Activated B cell treated with CpG ODN at 0.5 μM for 24 hours (primary cell): ENCODE measurements around the gene APBA1. TPM values are rescaled to one million over a fixed set of nuclear protein-coding genes. Genes with fewer than 3 reads are reported as not detected.

Source experiments
- ATAC-seq: fragments of 200-7000 bp; cut with Tn5 transposase; one replicate; pipeline ENCODE4 v1.10.0; 2021; ENCODE audit warnings: low read depth, mild to moderate bottlenecking, moderate library complexity
- CTCF ChIA-PET: fragments of 350-600 bp; sonication (Branson Sonifier 250); formaldehyde crosslinking; loops from one replicate; lab custom pipeline; 2021; ENCODE audit warnings: antibody characterized with exemption; lab: Charles Lee
- POLR2A ChIA-PET: fragments of 350-600 bp; sonication (Branson Sonifier 250); formaldehyde crosslinking; loops from one replicate; lab custom pipeline; 2021; ENCODE audit warnings: antibody characterized with exemption; lab: Charles Lee
- DNase-seq: peaks from one replicate; pipeline ENCODE4 v3.0.0; 2022
- H3K27ac Mint-ChIP-seq: one replicate; pipeline ENCODE4 v1.8.0; 2020; ENCODE audit warnings: mixed read lengths
- H3K27me3 Mint-ChIP-seq: one replicate; pipeline ENCODE4 v1.8.0; 2021; ENCODE audit warnings: mixed read lengths
- H3K36me3 Mint-ChIP-seq: one replicate; pipeline ENCODE4 v1.8.0; 2021; ENCODE audit warnings: low read depth, mixed read lengths
- H3K4me1 Mint-ChIP-seq: one replicate; pipeline ENCODE4 v1.8.0; 2021; ENCODE audit warnings: mixed read lengths
- H3K4me3 Mint-ChIP-seq: one replicate; pipeline ENCODE4 v1.8.0; 2020; ENCODE audit warnings: mild to moderate bottlenecking, mixed read lengths
- H3K9me3 Mint-ChIP-seq: one replicate; pipeline ENCODE4 v1.8.0; 2020; ENCODE audit warnings: mixed read lengths
- intact Hi-C: fragments of 100-400 bp; cut with micrococcal nuclease; formaldehyde crosslinking; loops from one replicate; pipeline ENCODE4 v1.15.1; 2024
- total RNA-seq: library from RNA; stranded (reverse); gene quantifications from 2 replicates; pipeline ENCODE4 v1.2.3, GENCODE V29; 2022
- TF ChIP-seq, protein P1 (sequence below): fragments of 200-600 bp; IDR thresholded peaks from one replicate; pipeline ENCODE4 v1.8.0; 2022; ENCODE audit warnings: antibody characterized with exemption, mild to moderate bottlenecking

Gene APBA1
- total RNA-seq, 1 donor from 2014 or later: not detected

DNA sequence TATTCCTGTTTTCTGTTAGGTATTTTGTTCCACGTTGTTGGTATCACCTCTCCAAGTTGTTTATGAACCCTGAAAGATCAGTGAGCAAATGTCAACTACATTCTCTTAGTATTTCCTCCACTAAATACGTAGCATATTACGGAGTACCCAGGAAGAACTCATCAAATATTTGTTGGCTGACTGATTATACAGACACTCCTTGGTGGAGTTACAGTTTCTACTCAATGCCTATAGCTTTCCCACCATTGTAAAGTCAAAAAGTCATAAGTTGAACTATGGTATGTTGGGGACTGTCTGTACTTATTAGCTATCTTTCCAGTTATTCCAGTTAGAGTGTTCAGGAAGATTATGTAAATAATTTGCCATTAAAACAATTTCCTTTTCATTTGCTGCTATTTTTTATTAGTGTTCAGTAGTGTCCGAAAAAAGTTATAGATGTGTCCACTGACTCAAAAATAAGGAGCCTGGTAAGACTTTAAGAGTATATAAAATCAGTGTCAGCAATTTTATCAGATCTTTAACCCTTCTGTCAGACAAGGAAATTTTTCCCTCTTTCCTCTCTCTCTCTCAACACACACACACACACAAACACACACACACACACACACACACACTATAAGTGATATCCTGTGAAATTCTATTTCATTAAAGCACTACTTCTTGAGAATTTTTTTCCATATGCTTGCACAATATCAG lies 6.8 kb upstream of the APBA1 start:
- no peaks in the 10 kb centered on the region for H3K36me3 Mint-ChIP-seq
- no peaks in the 10 kb centered on the region for H3K4me1 Mint-ChIP-seq
- TF ChIP-seq, protein P1, sequence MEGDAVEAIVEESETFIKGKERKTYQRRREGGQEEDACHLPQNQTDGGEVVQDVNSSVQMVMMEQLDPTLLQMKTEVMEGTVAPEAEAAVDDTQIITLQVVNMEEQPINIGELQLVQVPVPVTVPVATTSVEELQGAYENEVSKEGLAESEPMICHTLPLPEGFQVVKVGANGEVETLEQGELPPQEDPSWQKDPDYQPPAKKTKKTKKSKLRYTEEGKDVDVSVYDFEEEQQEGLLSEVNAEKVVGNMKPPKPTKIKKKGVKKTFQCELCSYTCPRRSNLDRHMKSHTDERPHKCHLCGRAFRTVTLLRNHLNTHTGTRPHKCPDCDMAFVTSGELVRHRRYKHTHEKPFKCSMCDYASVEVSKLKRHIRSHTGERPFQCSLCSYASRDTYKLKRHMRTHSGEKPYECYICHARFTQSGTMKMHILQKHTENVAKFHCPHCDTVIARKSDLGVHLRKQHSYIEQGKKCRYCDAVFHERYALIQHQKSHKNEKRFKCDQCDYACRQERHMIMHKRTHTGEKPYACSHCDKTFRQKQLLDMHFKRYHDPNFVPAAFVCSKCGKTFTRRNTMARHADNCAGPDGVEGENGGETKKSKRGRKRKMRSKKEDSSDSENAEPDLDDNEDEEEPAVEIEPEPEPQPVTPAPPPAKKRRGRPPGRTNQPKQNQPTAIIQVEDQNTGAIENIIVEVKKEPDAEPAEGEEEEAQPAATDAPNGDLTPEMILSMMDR: no peak
- DNase-seq (no peak), ATAC-seq (no peak)
- ChIA-PET POLR2A (no interaction called here), CTCF (no interaction called here)
- intact Hi-C loops: no loop called here
- no peak overlapping the region for H3K27ac Mint-ChIP-seq
- peaks cover 10% of the 10 kb centered on the region for H3K27me3 Mint-ChIP-seq
- no peaks in the 10 kb centered on the region for H3K9me3 Mint-ChIP-seq
- no peak overlapping the region for H3K4me3 Mint-ChIP-seq

DNA sequence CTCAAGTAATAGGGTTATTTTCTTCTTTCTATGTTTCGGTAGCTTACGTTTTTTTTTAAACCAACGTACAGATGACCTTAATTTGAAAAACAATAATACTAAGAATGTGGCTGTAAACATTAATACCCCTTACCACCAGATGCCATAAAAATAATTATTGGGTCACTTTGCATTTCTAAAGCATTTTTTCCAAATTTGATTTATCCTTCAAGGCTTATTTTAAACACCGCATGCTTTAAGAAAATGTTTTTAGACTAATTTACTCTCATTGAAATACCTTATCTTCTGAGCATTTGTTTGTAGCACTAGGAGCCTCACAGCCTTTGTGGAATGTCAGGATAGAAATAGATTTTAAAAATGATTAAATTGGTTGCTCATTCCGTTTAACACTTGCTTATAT lies 5.8 kb upstream of the APBA1 start:
- no peak overlapping the region for H3K27ac Mint-ChIP-seq

DNA sequence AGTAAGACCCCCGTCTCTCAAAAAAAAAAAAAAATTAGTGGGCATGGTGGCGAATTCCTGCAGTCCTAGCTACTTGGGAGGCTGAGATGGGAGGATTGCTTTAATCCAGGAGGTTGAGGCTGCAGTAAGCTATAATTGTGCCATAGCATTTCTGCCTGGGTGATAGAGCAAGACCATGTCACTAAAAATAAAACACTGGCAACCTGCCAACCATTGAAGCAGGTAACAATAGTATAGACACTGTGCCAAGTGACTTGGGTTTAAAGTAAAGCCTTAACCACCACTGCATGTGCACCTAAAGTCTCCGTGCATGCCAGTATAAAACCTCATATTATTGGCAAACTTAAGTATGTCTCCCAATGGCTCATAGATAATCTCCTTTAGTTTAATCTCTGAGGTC lies 3.4 kb upstream of the APBA1 start:
- DNase-seq (no peak), ATAC-seq (no peak)
- CTCF ChIA-PET: no interaction called here
- no peak overlapping the region for H3K4me3 Mint-ChIP-seq
- H3K36me3 Mint-ChIP-seq: no peaks in the 10 kb centered on the region
- H3K4me1 Mint-ChIP-seq: peaks cover 18% of the 10 kb centered on the region
- TF ChIP-seq, protein P1: no peak
- intact Hi-C loops: no loop called here
- H3K9me3 Mint-ChIP-seq: no peaks in the 10 kb centered on the region
- POLR2A ChIA-PET: no interaction called here
- H3K27me3 Mint-ChIP-seq: peaks cover 27% of the 10 kb centered on the region
- no peak overlapping the region for H3K27ac Mint-ChIP-seq

More for the DNA sequence above, 5.8 kb upstream of the APBA1 start:
- DNase-seq (no peak), ATAC-seq (no peak)
- intact Hi-C loops: no loop called here
- peaks cover 4% of the 10 kb centered on the region for H3K4me1 Mint-ChIP-seq
- no peaks in the 10 kb centered on the region for H3K9me3 Mint-ChIP-seq
- POLR2A ChIA-PET: no interaction called here
- CTCF ChIA-PET: no interaction called here
- TF ChIP-seq, protein P1: no peak
- H3K27me3 Mint-ChIP-seq: peaks cover 14% of the 10 kb centered on the region
- no peaks in the 10 kb centered on the region for H3K36me3 Mint-ChIP-seq
- no peak overlapping the region for H3K4me3 Mint-ChIP-seq

- CTCF ChIA-PET: no interaction called here
- H3K9me3 Mint-ChIP-seq: no peaks in the 10 kb centered on the region
These were observed 2.7 kb upstream of the APBA1 start for GRCh38 chr9:69674716-69675438.

More at GRCh38 chr9:69674716-69675438, 2.7 kb upstream of the APBA1 start:
- peaks cover 27% of the 10 kb centered on the region for H3K27me3 Mint-ChIP-seq
- no peaks in the 10 kb centered on the region for H3K36me3 Mint-ChIP-seq
- H3K27ac Mint-ChIP-seq: no peak overlapping the region
- DNase-seq: no peak
- TF ChIP-seq, protein P1: no peak
- H3K4me1 Mint-ChIP-seq: peaks cover 18% of the 10 kb centered on the region
- POLR2A ChIA-PET: no interaction called here
- no peak overlapping the region for H3K4me3 Mint-ChIP-seq
- intact Hi-C loops: no loop called here
- no peak for ATAC-seq
